NB4 (cell line): Measurements from ENCODE around the gene WNT6.

Experiments
- DNase-seq: peaks from one replicate; pipeline ENCODE4 v3.0.0; 2010; ENCODE audit warnings: low read depth
- H3K4me3 ChIP-seq: one replicate; pipeline ENCODE4 v1.5.1; 2011; ENCODE audit warnings: mild to moderate bottlenecking, low read depth, low read length, moderate library complexity
- MYC ChIP-seq: IDR thresholded peaks from 2 replicates; pipeline ENCODE4 v1.6.1; 2011; ENCODE audit warnings: low read depth, low read length
- POLR2A ChIP-seq: IDR thresholded peaks from 2 replicates; pipeline ENCODE4 v1.6.1; 2011; ENCODE audit warnings: mild to moderate bottlenecking; ENCODE audit not compliant: insufficient read length; ENCODE audit errors: extremely low read depth
- TF ChIP-seq, protein P1 (sequence below): IDR thresholded peaks from one replicate; pipeline ENCODE4 v1.5.1; 2012; ENCODE audit warnings: low read depth, low read length
- TF ChIP-seq, protein P2 (sequence below): IDR thresholded peaks from 2 replicates; pipeline ENCODE4 v1.6.1; 2011; ENCODE audit warnings: low read depth, low read length

The WNT6 gene

DNA sequence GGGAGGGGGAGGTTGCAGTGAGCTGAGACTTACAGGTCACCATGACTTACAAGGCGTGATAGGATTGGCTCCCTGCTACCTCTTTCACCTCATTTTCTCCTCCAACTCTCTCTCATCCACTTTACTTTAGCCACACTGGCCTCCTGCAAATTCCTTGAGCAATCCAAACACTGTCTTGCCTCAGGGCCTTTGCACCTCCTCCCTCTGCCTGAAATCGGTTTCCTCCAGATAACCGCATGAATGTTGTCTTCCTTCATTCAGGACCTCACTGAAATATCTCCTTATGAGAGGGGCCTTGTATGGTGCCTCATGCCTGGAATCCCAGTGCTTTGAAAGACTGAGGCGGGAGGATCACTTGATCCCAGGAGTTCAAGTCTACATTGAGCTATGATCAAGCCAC, 42.8 kb downstream of the WNT6 start:
- no peak for TF ChIP-seq POLR2A
- TF ChIP-seq, protein P1, sequence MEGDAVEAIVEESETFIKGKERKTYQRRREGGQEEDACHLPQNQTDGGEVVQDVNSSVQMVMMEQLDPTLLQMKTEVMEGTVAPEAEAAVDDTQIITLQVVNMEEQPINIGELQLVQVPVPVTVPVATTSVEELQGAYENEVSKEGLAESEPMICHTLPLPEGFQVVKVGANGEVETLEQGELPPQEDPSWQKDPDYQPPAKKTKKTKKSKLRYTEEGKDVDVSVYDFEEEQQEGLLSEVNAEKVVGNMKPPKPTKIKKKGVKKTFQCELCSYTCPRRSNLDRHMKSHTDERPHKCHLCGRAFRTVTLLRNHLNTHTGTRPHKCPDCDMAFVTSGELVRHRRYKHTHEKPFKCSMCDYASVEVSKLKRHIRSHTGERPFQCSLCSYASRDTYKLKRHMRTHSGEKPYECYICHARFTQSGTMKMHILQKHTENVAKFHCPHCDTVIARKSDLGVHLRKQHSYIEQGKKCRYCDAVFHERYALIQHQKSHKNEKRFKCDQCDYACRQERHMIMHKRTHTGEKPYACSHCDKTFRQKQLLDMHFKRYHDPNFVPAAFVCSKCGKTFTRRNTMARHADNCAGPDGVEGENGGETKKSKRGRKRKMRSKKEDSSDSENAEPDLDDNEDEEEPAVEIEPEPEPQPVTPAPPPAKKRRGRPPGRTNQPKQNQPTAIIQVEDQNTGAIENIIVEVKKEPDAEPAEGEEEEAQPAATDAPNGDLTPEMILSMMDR = no peak
- no peak for TF ChIP-seq MYC
- TF ChIP-seq, protein P2, sequence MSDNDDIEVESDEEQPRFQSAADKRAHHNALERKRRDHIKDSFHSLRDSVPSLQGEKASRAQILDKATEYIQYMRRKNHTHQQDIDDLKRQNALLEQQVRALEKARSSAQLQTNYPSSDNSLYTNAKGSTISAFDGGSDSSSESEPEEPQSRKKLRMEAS = no peak
- H3K4me3 ChIP-seq = no peak overlapping the region
- DNase-seq = no peak

GRCh38 chr2:218904176-218904575, 44.6 kb downstream of the WNT6 start:
- DNase-seq = no peak
- TF ChIP-seq MYC = no peak
- TF ChIP-seq POLR2A = no peak
- TF ChIP-seq, protein P2 = no peak
- TF ChIP-seq, protein P1 = no peak
- no peak overlapping the region for H3K4me3 ChIP-seq

- H3K4me3 ChIP-seq = peak overlapping the region; percentile 64
- no peak for TF ChIP-seq POLR2A
- TF ChIP-seq MYC = no peak
- TF ChIP-seq, protein P2 = no peak
- TF ChIP-seq, protein P1 = no peak
- DNase-seq = peak; percentile 86
Observed at GRCh38 chr2:218908721-218909619, 49.4 kb downstream of the WNT6 start.

DNA sequence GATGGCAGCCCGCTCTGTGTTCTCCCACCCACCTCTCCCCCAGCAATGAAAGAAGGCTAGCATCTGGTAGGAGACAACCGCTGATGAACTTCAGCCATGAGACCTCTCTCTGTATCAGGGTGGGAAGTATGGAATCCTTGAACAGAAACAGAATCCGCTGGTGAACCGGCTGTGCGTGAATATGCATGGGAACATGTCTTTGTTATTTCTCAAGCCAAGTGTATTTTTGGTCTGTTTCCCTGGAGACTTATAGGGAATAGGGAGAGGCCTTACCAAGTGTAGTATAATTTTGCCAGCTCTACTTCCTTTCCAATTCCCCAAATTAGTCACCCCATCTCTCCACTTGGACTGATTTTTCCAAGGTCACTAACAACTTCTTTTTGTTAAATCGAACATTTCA, 51.1 kb downstream of the WNT6 start:
- no peak overlapping the region for H3K4me3 ChIP-seq
- DNase-seq = no peak
- TF ChIP-seq, protein P2 = no peak
- TF ChIP-seq POLR2A (no peak), MYC (no peak)
- TF ChIP-seq, protein P1 = no peak

DNA sequence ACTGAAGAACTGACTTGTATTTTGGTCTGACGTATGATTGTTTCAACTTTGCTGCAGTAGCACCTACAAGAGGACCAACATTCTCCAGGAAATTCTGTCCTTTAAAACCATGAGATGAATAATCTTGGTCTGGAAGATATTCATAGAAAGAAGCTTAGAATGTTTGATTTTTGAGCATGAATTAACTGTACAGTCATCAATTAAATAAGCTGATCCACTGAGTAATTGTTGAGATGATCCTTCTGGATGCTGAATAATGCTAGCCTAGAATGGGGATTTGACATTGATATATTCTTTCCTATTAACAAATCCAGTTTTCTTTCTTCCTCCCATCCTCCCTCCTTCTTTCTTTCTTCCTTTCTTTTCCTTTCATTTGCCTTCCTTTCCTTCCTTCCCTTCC, 60.9 kb downstream of the WNT6 start:
- TF ChIP-seq, protein P1 = no peak
- no peak for TF ChIP-seq MYC
- no peak for TF ChIP-seq POLR2A
- TF ChIP-seq, protein P2 = no peak
- DNase-seq = no peak
- no peak overlapping the region for H3K4me3 ChIP-seq
